Effector CD8-positive, alpha-beta T cell (primary cell): ENCODE results near the gene SMDT1.
"Not testable (repeated sequence)": the region's sequence is repeated elsewhere in the genome, so short reads cannot be mapped to it uniquely, and the experiment has no call there.

Experiments
- DNase-seq: peaks from one replicate; lab custom pipeline; 2025; lab: John Stamatoyannopoulos, UW

The SMDT1 gene

GRCh38 chr22:42070517-42071422, 8.7 kb upstream of the SMDT1 start, which contains the start of gene NAGA:
Gene NAGA, minus strand, starts transcription at chr22:42070812. Its CDS starts 515 bp downstream, at chr22:42070297.
- peak; percentile 90 for DNase-seq

- DNase-seq = not testable (repeated sequence)
These were observed 8.0 kb upstream of the SMDT1 start for GRCh38 chr22:42071508-42071907.

- no peak for DNase-seq
These were observed 6.7 kb upstream of the SMDT1 start for GRCh38 chr22:42072606-42073330.

GRCh38 chr22:42073621-42074041, 5.9 kb upstream of the SMDT1 start:
- no peak for DNase-seq

DNA sequence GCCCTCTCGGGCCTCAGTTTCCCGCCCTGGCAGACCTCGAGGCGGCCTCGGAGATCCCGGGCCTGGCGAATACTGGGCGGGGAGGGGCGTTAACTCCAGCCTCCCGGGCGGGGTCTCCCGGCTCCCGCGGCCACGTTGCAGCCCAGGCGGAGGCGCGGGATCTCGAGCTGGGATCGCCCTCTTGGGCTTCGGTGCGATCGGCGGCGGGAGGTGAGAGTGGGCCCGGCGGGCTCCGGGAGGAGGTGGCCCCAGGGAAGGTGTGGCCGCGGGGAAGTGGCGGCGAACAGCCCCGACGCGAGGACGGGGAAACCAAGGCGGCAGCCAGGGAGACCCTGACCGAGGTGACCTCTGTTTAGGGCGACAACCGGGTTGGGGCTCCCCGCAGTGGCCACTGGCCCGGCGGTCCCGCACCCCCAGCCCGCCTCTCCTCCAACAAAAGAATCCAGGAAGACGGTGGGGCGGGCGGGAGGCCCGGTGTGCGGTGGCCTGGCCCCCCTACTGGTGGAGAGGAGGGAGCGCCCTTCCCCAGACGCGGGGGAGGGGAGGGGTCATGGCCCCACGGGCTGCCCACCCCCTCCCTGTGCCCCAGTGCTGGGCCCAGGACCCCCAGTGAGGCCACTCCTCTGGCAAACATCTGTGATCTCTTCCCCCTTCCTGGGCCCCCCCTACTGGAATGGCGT, 5.2 kb upstream of the SMDT1 start, which contains the start of gene PHETA2:
Gene PHETA2, plus strand, starts transcription at position 117 of the 680 bp plus-strand sequence. CDS start 3,046 bp downstream, outside the sequence.
- peak; percentile 20 for DNase-seq

DNA sequence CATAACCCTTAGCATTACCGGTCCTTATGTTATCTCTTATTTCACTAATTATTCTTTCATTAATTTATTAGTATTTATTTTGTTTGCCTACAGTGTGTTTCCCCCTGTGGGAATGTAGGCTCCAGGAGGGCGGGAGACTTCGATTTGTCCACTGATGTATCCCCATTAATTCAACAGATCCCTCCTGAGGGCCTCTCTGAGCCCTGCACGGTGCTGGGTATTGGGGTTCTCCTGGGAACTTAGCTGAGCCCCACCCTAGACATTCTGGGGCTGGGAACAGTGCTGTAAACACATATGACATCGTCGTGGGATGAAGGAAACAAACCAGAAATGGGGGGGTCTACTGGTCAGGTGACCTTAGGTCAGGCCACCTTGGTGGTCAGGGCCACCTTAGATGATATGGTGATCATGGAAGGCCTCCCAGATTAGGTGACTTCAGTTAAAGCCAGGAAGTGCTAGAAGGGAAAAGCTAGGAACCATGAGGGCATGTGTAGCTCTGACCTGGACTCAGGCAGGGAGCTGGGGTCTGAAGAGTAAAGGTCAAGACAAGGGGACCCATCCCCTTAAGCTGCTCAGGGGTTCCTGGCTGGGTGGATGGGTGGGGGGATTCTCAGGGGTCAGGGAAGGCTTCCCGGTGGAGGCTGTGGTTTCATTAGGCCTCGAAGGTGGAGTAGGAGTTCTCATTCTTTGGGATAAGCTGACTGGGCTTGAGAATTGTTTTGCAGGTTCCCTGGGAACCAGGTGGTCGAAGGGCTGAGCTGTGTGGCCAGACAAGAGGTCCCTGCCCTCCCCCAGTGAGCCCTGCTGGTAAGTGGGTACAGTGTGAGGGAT, 4.4 kb upstream of the SMDT1 start:
- DNase-seq = no peak

GRCh38 chr22:42076764-42077485, 2.6 kb upstream of the SMDT1 start:
- DNase-seq = no peak

DNA sequence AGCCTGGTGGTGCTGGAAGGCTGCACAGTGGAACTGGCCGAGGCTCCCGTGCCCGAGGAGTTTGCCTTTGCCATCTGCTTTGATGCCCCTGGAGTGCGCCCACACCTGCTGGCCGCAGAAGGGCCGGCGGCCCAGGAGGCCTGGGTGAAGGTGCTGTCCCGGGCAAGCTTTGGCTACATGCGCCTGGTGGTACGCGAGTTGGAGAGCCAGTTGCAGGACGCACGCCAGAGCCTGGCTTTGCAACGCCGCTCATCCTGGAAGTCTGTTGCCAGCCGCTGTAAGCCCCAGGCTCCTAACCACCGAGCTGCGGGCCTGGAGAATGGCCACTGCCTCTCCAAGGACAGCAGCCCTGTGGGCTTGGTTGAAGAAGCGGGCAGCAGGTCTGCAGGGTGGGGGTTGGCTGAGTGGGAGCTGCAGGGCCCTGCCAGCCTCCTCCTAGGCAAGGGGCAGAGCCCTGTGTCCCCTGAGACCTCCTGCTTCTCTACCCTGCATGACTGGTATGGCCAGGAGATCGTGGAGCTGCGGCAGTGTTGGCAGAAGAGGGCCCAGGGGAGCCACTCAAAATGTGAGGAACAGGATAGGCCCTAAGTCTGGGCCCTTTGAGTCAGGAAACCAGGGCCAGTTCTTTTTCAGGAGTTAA, 1.9 kb upstream of the SMDT1 start:
- DNase-seq = no peak

GRCh38 chr22:42078469-42079318, 806 bp upstream of the SMDT1 start:
- DNase-seq = peak; percentile 42

DNA sequence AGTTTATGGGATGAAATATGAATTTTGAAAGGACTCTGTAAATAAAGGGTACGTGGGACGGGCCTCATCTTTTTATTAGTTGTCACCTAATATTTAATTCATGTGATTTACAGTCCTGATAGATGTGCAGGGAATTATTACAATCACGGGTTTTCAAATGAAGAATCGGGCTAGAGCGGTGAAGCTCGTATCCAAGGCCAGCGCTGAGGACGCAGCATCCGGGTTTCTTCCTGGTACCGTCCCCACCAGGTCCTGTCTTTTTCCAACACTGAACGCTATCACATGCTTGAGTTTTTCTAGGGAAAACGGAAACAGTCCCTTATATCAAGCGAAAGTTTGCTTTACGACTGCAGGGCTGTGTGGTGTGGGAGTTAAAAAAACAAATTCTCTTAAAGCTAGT, 787 bp downstream of the SMDT1 start:
- no peak for DNase-seq

DNA sequence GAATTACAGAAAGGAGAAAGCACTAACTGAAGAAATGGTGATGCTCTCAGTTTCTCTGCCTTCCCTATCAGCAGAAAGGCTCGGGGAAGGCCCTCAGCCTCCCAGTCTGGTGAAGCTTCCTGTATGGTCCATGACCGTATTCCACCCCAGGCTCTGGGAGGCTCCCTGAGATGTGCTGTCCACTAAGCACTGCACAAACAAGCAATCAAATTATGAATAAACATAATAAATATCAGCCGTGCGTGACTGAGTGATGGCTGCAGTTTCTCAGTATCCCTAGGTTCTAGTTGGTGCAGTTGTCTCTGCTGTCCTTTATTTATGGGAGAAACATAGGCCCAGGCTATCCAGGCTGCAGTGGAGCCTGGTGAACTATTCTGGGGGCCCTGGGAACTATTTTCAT, 3.6 kb downstream of the SMDT1 start:
- DNase-seq = no peak

GRCh38 chr22:42084874-42085273, 5.4 kb downstream of the SMDT1 start:
- DNase-seq = no peak

DNA sequence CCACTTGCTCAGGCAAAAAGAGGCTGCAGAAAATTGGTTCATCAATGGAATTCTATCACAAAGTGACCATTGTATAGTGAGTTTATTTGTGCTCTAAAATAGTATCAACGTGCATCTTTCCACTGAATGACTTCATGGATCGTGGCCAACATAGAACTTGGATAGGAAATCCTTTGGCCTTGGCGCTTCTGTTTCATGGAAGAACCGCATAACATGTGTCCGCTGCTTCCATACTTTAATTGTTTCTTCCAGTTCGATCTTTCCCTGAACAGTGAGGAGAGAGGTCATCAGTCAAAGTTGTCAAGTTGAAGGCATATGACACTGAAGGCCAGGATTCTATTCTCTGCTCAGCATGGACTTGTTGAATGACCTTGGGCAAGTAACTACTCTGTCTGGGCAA, 6.6 kb downstream of the SMDT1 start:
- DNase-seq = no peak

- peak; percentile 97 for DNase-seq
These were observed 11.3 kb downstream of the SMDT1 start, which contains the start of gene NDUFA6 for GRCh38 chr22:42090596-42091454. Gene NDUFA6, minus strand, starts transcription at chr22:42090772. Its CDS starts 28 bp downstream, at chr22:42090744.

DNA sequence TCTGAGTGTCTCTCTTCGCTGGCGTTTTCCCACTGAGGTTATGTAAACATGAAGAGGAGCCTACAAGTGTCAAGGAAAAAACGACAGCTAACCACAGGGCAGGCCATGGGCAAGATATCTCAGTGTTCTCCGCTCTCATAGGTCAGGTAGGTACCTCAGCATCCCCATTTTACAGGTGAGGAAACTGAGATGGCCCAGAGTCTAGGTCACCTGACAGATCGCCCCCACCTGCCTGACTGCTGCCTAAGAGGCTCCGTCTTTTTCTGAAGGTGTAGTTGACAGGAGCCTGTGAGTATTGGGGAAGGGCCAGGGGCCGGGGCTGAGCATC, 11.9 kb downstream of the SMDT1 start:
- DNase-seq = no peak

- DNase-seq = no peak
These were observed 21.7 kb downstream of the SMDT1 start for GRCh38 chr22:42101199-42101598.

- not testable (repeated sequence) for DNase-seq
These were observed 24.9 kb downstream of the SMDT1 start for GRCh38 chr22:42104332-42104860.

DNA sequence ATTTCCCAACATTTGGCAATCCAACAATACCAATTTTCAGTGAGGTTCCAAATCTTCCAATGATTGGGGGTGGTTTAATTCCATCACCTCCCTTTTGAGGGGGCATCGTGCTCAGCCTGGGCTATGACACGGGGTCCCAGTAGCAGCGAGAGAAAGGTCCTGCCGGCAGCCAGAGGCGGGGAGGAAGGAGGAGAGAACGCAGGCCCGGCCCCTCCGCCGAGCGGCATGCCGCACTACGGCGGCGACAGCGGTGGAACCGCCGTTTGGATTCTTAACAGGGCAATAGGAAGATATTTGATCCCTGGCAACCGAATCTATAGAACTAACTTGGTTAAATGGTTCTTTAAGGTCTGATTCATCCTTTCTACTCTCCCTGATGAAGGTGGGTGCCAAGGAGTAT, 29.3 kb downstream of the SMDT1 start:
- DNase-seq = no peak
